Loucy (cell line): ENCODE data around the gene DHRS13.

ENCODE experiments used
- EZH2phosphoT487 ChIP-seq: fragments of 200-600 bp; IDR thresholded peaks from 2 replicates; pipeline ENCODE4 v1.6.1; 2018; ENCODE audit warnings: antibody characterized with exemption, mild to moderate bottlenecking, moderate library complexity, borderline replicate concordance
- TF ChIP-seq, protein P1 (sequence below): fragments of 200-600 bp; sonication (generic); conservative IDR thresholded peaks from 2 replicates; pipeline ENCODE4 v1.5.1; 2014; ENCODE audit warnings: mild to moderate bottlenecking, antibody characterized with exemption, low read length

DNA sequence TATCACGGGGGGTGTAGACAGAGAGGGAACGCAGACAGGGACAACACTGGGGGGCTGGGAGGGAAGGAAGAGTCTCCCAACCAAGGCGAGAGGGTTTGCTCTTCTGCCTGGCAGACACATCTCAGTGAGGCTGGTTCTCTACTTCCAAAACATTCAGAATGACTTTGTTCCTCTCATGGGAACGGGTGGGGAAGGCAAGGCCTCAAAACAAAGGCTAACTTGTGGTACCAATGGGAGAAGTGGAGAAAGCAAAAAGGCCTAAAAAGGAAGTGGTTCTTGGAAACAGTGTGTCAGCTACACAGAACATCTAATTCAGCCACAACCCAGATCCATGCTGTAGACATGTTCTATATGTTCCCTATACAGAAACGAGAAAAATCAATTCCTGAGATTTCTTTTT is 12.9 kb downstream of the DHRS13 start:
- TF ChIP-seq, protein P1, sequence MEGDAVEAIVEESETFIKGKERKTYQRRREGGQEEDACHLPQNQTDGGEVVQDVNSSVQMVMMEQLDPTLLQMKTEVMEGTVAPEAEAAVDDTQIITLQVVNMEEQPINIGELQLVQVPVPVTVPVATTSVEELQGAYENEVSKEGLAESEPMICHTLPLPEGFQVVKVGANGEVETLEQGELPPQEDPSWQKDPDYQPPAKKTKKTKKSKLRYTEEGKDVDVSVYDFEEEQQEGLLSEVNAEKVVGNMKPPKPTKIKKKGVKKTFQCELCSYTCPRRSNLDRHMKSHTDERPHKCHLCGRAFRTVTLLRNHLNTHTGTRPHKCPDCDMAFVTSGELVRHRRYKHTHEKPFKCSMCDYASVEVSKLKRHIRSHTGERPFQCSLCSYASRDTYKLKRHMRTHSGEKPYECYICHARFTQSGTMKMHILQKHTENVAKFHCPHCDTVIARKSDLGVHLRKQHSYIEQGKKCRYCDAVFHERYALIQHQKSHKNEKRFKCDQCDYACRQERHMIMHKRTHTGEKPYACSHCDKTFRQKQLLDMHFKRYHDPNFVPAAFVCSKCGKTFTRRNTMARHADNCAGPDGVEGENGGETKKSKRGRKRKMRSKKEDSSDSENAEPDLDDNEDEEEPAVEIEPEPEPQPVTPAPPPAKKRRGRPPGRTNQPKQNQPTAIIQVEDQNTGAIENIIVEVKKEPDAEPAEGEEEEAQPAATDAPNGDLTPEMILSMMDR, result no peak
- no peak for TF ChIP-seq EZH2phosphoT487
